GM23338 (cell line): ENCODE results near the gene MTX3. TPM values are rescaled to one million over a fixed set of nuclear protein-coding genes. Genes with fewer than 3 reads are reported as not detected.

ENCODE experiments used
- polyA plus RNA-seq: library from polyadenylated mRNA; unstranded; fragments of >200 nt; fragmentation: Nextera tagmentation; extraction: Ambion mirVana; gene quantifications from 2 replicates; pipeline ENCODE4 v1.2.1, GENCODE V29; 2016
- small RNA-seq: library from RNA; depleted of rRNA; stranded (forward); fragments of <200 nt; gene quantifications from one replicate; pipeline ENCODE3, GENCODE V24; 2014; ENCODE audit warnings: low replicate concordance
- total RNA-seq: library from RNA; depleted of rRNA; stranded (reverse); fragments of >200 nt; shearing (Covaris generic); gene quantifications from 2 replicates; pipeline ENCODE4 v1.2.3, GENCODE V29; 2014; rRNA removed

The MTX3 gene
- total and polyA plus RNA-seq, 2 experiments from 2014 or later = 11.3 to 33.8 TPM

Small RNAs within 50 kb of the gene (small RNA-seq; reads per million reads assigned to genes)
- not detected for gene TRMT112P2

Other genes with a start within 250 kb of the MTX3 start
- 13.7 and 23.2 TPM in 2 replicates for gene THBS4, start 44.1 kb upstream of the MTX3 start, total RNA-seq
- gene THBS4, start 44.1 kb upstream of the MTX3 start, polyA plus RNA-seq = 11.9 and 14.0 TPM in 2 replicates